Stimulated activated CD4-positive, alpha-beta T cell treated with anti-CD3 and anti-CD28 coated beads, Interleukin-1b, Interleukin-23, amount 100 ng/mL, for 4 hours (primary cell): Measurements from ENCODE around the gene VSIG4.
"Not testable (repeated sequence)": the region's sequence is repeated elsewhere in the genome, so short reads cannot be mapped to it uniquely, and the experiment has no call there.

ENCODE experiments used
- DNase-seq, 2 donors: peaks; one replicate each; pipeline ENCODE4 v3.0.0-alpha.2; 2020; ENCODE audit warnings: low read depth in 2 of 2

VSIG4 gene

GRCh38 chrX:65977161-65977560, 62.7 kb downstream of the VSIG4 start:
- DNase-seq = not testable (repeated sequence)

DNA sequence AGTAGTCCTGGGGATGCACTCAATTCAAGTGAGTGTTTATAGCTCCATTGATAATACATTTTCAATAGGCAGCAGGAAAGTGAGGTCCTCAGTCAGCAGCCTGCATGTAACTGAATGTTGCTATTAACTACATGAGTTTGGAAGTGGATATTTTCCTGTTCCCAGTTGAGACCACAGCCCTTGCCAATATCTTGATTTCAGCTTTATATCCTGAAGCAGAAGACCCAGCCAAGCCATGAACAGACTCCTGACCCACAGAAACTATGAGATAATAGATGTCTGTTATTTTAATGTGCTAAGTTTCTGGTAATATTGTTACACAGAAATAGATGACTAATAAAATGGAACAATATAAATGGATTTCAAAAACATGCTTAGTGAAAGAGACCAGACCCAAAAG, 63.7 kb downstream of the VSIG4 start:
- DNase-seq = no peak

DNA sequence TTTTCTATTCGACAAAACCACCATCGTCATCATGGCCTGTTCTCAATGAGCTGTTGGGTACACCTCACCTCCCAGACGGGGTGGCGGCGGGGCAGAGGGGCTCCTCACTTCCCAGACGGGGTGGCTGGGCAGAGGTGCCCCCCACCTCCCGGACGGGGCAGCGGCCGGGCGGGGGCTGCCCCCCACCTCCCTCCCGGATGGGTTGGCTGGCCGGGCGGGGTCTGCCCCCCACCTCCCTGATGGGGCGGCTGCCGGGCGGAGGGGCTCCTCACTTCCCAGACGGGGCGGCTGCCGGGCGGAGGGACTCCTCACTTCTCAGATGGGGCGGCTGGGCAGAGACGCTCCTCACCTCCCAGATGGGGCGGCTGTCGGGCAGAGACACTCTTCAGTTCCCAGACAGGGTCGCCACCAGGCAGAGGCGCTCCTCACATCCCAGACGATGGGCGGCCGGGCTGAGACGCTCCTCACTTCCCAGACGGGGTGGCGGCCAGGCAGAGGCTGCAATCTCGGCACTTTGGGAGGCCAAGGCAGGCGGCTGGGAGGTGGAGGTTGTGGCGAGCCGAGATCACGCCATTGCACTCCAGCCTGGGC, 64.6 kb downstream of the VSIG4 start:
- DNase-seq = not testable (repeated sequence)
